ENCODE results near the gene AFF2.

The AFF2 gene

GRCh38 chrX:148691456-148691855 lies 191.0 kb downstream of the AFF2 start:
- no peak for DNase-seq (ENCODE audit: low read depth)
- H3K4me3 ChIP-seq (ENCODE audit: control insufficient read depth, low read depth, low read length): no peak overlapping the region
- TF ChIP-seq CTCF (IDR thresholded peaks at IDR 0.05; ENCODE audit: control insufficient read depth, insufficient read depth, low read depth, low read length, missing control alignments): no peak

GRCh38 chrX:148695255-148695654 lies 194.8 kb downstream of the AFF2 start:
- no peak for TF ChIP-seq CTCF (IDR thresholded peaks at IDR 0.05; ENCODE audit: control insufficient read depth, insufficient read depth, low read depth, low read length, missing control alignments)
- H3K4me3 ChIP-seq (ENCODE audit: control insufficient read depth, low read depth, low read length): no peak overlapping the region
- no peak for DNase-seq (ENCODE audit: low read depth)

- DNase-seq (ENCODE audit: low read depth): no peak
- no peak for TF ChIP-seq CTCF (IDR thresholded peaks at IDR 0.05; ENCODE audit: control insufficient read depth, insufficient read depth, low read depth, low read length, missing control alignments)
- no peak overlapping the region for H3K4me3 ChIP-seq (ENCODE audit: control insufficient read depth, low read depth, low read length)
Measured at GRCh38 chrX:148698221-148698620, 197.8 kb downstream of the AFF2 start.

GRCh38 chrX:148700021-148700420 lies 199.6 kb downstream of the AFF2 start:
- no peak for DNase-seq (ENCODE audit: low read depth)
- TF ChIP-seq CTCF (IDR thresholded peaks at IDR 0.05; ENCODE audit: control insufficient read depth, insufficient read depth, low read depth, low read length, missing control alignments): no peak
- no peak overlapping the region for H3K4me3 ChIP-seq (ENCODE audit: control insufficient read depth, low read depth, low read length)

GRCh38 chrX:148713981-148714380 lies 213.6 kb downstream of the AFF2 start:
- DNase-seq (ENCODE audit: low read depth): no peak
- no peak overlapping the region for H3K4me3 ChIP-seq (ENCODE audit: control insufficient read depth, low read depth, low read length)
- no peak for TF ChIP-seq CTCF (IDR thresholded peaks at IDR 0.05; ENCODE audit: control insufficient read depth, insufficient read depth, low read depth, low read length, missing control alignments)

GRCh38 chrX:148715361-148715760 lies 214.9 kb downstream of the AFF2 start:
- H3K4me3 ChIP-seq (ENCODE audit: control insufficient read depth, low read depth, low read length): no peak overlapping the region
- TF ChIP-seq CTCF (IDR thresholded peaks at IDR 0.05; ENCODE audit: control insufficient read depth, insufficient read depth, low read depth, low read length, missing control alignments): no peak
- DNase-seq (ENCODE audit: low read depth): no peak

GRCh38 chrX:148722966-148723365 lies 222.5 kb downstream of the AFF2 start:
- DNase-seq (ENCODE audit: low read depth): no peak
- TF ChIP-seq CTCF (IDR thresholded peaks at IDR 0.05; ENCODE audit: control insufficient read depth, insufficient read depth, low read depth, low read length, missing control alignments): no peak
- no peak overlapping the region for H3K4me3 ChIP-seq (ENCODE audit: control insufficient read depth, low read depth, low read length)
